DMS79 treated with DMSO at 0.1 percent for 48 hours (cell line): ENCODE data around the gene TULP1.
A peak's percentile ranks its signal among the peaks of the same experiment; 100 is the strongest.
"Not testable (repeated sequence)": the region's sequence is repeated elsewhere in the genome, so short reads cannot be mapped to it uniquely, and the experiment has no call there.

Source experiments
- DNase-seq: peaks from one replicate; lab custom pipeline; 2025; lab: John Stamatoyannopoulos, UW

The TULP1 gene

DNA sequence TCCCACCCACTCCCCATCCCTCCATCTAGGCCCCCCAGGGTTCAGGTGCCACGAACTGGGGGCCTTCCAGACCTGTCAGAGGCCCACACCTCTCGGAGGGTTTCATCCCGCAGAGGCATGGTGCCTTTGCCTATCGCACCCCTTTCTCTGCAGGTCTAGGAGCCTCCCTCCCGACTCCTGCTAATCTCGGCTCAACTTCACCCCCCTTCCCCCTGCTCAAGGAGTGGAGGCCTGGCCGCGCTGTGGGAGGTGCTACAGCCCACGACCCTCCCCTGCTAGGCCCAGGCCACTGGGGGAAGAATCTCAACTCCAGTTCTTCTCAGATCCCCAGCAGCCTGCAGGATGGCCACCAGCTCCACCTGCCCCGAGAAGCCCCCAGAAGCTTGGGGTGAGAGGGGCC, at the start of gene TULP1:
Gene TULP1 (minus strand): TSS at position 157 of the 400 bp plus-strand sequence. CDS start 38 bp downstream, at position 119.
- DNase-seq, result no peak

DNA sequence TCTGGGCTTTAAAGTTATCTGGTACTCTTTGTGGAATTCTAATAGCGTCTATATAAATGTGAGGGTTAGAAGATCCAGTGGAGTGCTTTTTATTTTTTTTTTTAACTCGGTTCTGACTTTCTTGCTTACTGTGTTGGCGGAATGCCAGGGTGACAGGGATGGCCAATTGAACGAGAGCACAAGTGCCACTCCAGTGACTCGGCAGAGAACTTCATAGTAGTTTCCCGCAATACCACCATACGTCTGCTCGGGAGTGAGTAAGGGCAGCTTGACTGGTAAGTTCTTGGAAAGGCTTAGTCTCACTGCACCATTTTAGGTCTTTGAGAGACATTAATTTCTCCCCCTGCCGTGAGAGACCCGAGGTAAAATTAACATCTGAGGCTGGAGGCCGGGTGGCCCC, 49.4 kb upstream of the TULP1 start:
- peak; percentile 98 for DNase-seq

DNA sequence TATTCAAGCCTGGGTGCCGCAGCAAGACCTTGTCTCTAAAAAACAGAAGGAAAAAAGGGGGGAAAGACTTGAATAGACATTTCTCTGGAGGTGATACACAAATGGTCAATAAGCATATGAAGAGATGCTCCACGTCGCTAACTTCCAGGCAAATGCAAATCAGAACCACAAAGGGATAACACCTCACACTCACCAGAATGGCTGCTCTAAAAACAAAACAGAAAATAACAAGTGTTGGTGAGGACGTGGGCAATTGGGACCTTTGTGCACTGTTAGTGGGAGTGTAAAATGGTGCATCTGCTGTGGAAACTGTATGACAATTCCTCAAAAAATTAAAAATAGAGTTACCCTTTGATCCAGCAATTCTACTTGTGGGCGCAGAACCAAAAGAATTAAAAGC, 48.4 kb upstream of the TULP1 start:
- DNase-seq, result no peak

DNA sequence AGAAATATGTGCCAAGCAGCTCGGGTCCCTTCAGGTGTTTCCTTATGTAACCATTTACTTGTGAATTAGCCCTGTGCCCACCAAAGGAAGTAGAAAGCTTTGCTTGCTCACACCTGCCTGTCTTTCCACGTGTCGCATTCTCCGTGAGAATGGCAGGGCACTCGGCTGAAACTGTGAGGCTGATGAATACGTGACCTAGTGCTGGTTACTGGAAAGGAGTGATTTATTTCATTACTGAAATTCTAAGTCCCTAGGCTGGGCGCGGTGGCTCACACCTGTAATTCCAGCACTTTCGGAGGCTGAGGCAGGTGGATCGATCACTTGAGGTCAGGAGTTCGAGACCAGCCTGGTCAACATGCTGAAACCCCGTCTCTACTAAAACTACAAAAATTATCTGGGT, 45.9 kb upstream of the TULP1 start:
- DNase-seq, result no peak

DNA sequence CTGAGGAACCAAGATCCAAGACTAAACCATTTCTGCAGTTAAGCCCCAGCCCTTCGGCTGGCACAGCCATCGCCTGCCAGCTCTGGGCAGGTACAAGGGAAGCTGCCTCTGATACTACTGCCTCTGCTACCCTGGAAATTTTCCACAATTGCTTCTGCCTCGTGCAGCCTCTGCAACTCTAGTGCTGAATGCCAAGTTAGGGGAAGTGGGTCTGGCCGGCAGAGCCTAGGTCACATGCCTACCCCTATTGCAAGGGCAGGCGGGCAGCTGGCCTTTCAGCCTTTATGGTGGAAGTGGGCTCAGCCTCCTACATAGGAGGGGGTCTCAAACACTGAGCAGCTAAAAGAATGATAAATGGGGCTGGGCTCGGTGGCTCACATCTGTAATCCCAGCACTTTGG, 44.5 kb upstream of the TULP1 start:
- DNase-seq, result no peak

DNA sequence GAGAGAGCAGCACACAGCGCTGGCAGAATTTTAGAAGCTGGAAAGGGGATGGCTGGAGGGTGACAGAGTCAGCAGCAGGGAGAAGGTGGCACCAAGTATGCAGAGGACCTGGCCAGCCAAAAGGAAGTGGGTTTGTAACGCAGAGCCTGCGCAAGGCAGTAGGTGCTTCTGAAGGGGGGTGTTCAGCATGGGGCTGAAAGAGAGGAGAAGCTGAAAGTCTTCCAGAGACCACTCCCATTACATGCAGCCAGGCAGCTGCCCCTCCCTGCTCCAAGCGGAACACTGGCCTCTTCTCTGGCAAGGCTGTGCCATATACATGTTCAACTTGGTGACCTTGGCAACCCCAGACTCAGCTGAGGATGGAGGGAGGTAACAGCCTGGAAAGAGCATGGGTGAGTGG, 42.1 kb upstream of the TULP1 start:
- no peak for DNase-seq

DNA sequence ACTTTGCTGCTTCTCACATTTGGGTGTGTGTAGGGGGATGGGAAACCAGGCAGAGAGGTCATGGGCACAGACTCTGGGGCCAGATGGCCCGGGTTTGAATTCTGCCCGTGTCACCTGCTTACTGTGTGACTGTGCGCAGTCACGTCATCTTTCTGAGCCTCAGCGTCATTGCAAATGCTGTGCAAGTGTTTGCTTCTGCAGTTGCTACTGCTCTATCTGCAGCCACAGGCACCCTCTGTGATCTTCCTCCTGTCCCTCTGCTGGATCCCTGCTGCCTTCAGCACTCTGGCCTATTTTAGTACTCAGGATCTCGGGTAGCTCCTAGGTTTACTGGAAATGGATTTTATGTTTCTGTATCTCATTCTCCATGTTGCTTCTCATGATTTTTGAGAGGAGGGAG, 40.6 kb upstream of the TULP1 start:
- DNase-seq, result no peak

DNA sequence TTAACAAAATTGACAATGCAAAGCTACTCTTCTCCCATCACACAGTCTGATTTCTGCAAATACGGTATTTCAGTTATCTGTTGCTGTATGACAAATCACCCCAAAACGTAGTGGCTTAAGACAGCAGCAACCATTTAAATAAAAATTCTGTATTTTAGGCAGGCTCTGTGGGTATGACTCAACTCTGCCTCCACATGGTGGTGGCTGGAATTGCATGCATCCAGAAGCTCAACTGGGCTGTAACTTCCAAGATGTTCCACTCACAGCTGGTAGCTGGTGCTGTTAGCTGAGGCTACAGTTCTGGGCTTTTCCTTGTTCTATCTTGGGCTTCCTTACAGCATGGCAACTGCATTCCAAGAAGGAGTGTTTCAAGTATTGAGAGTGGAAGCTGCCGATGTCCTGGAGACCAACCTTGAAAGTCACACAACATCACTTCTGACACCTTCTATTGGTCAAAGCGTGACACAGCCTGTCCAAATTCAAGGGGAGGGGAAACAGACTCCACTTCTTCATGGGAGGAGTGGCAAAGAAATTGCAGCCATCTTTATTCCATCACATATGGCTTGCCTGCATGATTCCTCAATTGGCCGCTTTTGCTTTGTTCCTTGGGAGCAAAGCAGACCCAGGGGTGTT, 39.7 kb upstream of the TULP1 start:
- DNase-seq, result no peak

DNA sequence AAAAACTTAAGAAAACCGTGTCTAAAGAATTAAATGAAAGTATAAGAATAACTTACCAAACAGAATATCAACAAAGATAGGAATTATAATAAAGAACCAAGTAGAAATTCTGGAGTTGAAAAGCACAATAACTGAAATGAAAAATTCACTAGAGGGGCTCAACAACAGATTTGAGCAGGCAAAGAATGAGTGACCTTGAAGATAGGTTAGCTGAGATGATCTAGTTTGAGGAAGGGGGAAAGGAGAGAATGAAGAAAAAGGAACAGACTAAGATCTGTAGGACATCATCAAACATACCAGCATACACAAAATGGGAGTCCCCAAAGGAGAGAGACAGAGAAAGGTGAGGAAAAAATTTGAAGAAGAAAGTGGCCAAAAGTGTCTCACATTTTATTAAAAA, 37.7 kb upstream of the TULP1 start:
- no peak for DNase-seq

DNA sequence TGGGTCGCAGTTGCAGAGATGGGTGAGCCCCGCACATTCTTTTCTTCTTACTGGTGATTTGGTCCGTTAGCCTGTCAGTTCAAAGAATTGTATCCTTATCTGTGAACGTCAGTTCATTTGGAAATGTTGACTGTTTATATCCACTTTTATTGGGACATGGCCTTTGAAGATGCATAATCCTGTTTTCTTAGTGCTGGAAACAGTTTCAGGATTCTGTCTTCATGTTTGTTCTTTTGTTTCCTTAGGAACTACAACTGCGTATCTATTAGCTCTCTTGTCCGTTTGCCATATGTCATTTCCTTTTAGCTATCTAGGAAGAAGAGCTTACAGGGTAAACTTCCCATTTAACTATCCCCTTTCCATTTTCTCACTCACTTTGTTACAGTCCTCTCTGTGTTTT, 35.0 kb upstream of the TULP1 start:
- DNase-seq, result no peak

DNA sequence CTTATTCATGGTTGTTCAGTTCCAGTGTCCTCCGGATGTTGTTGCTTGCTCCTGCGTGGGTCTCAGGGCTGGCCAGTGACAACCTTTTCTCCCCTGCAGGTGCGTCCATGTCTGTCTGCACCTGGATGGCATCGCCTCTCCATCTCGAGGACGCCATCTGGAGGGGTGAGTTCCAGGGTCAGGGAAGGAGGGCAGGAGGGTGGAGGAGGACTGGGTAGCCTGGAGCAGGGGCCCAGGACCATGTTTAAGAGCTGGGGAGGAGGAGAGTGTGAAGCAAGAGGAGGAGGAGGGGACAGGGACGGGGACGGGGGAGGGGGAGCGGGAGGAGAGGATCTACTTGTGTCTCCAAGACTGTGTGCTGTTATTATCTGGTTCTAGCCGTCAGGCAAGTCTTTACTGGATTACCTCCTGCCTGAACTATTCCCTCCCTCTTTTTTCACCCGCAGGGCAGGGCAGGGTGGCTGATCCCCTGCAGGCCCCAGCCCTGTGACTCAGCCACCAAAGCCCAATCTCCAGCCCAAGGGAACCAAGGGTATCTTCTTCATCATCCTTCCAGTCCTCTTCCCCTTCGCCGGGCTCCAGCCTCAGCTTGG, 32.2 kb upstream of the TULP1 start:
- no peak for DNase-seq

DNA sequence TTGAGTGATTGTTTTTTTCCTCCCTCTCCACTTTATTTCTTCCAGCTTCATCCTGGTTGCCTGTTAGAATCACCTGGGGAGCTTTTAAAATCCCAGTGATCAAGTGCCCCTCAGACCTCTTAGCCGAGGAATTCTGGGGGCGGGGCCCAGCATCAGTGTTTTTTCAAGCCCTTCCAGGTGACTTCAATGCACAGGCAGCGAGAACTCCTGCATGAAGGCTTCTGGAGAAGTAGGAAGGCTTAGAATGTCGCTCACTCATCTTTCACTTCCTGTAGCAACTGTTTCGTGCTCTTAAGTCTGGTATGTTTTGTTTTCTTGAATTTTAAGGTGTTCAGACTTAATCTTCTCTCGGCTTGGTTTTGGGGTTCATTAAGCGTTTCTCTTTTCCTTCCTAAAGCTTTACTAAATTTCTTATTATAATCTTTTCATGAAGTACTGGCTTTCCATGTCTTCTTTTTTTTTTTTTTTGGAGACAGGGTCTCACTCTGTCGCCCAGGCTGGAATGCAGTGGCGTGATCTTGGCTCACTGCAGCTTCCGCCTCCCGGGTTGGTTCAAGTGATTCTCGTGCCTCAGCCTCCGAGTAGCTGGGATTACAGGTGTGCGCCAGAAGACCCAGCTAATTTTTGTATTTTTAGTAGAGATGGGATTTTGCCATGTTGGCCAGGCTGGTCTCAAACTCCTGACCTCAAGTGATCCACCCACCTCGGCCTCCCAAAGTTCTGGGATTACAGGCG, 30.9 kb upstream of the TULP1 start:
- DNase-seq, result peak; percentile 92

DNA sequence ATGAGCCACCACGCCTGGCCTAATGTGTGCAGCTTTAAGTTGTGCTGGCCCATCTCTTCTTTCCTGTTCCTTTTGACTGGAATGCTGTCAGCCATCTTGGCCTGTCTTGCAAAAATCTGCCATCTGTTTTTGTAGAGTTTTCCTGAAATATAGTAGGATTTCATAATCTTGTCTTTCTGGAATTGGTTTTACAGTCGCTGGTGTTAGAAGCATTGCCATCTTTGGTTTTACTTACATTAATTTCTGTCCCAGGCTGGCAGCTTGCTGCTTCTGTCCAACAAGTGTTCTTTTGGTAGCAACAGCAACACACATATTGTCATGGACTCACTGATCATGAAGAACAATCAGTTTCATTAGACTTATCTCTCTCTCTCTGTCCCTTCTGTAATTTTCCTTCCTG, 29.1 kb upstream of the TULP1 start:
- no peak for DNase-seq

DNA sequence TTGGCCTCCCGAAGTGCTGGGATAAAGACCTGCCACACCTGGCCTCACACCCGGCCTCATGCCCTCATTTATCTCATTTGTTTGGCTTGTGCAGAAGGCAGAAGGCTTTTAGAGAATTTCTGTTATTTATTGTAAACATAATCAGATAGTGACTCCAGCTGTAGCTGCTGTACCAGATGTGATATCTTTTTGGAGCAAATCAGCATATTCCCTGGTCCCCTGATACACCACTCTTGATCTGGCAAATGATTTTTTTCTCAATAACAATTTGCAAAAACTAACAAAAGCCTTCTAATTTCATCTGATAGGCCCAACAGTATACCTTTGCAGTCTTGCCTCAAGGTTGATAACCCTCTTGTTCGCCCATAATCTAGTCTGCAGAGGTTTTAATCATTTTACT, 26.5 kb upstream of the TULP1 start:
- no peak for DNase-seq

DNA sequence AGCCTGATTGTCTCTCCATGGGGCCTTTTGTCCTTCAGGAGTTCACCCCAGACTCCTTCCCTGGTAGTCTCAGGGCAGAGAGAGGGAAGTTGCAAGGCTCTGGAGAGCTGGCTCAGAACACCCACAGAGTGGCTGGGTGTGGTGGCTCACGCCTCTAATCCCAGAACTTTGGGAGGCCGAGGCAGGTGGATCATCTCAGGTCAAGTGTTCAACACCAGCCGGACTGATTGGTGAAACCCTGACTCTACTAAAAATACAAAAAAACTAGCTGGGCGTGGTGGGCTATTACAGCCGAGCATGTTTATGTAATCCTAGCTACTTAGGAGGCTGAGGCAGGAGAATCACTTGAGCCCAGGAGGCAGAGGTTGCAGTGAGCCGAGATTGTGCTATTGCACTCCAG, 23.2 kb upstream of the TULP1 start:
- DNase-seq, result not testable (repeated sequence)

DNA sequence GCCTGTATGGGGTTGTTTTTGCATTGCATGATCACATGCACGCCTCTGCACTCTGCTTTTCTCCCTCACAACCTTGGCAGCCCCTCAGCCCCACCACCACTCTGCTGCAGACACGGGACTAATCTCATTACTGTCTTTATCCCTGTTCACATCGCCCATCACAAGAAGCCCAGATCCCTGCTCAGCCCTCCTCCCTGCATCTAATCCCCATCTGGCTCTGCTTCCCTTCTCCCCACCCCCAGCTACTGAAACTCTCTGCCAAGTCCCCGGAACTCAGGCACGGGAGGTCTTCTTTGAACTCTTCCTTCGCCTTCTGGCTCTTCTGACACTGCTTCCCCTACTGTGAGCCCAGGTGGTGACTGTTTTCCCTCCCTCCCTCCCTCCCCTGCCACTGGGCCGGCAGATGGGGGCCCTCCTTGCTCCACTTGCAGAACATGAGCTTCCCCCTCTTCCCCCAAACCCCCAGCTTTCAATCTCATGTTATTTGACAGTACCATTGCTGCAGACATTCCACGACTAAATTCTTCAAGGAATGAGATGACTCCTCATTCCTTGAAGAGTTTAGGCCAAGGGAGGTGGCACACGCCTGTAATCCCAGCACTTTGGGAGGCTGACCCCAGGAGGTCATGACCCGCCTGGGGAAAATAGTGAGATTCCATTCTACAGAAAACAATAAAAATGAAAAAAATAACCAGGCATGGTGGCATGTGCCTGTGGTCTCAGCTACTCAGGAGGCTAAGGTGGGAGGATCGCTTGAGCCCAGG, 21.9 kb upstream of the TULP1 start:
- DNase-seq, result no peak

DNA sequence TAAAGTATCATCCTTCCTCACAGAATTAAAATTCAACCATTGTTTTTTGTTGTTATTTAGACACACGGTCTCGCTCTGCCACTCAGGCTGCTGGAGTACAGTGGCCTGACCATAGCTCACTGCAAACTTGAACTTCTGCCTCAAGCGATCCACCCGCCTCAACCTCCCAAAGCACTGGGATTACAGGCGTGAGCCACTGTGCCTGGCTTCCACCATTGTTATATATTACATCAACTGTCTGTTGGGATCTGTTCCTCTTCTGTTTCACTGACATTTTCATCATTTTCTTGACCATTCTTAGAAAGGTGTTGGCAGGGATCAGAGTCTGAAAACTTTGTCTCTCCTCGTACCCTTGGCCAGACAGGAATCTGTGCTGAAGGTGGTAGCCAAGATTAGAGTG, 21.3 kb upstream of the TULP1 start:
- DNase-seq, result no peak

DNA sequence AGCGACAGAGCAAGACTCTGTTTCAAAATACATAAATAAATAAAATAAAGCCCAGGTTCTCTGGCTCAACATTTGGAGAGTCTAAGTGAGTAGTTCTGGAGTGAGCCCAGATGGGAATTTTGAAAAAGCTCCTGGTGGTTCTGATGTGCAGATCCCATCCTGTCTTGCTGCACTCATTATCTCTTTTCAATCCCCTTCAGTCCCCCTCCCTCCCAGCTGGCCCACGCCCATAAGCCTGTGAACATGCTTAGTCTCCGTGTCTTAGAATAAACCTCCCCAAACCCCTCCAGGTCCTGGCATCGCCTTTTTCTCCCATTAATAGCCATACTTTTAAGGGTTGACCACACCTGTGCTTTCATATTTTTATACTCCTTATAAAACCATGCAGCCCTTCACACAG, 19.4 kb upstream of the TULP1 start:
- no peak for DNase-seq

DNA sequence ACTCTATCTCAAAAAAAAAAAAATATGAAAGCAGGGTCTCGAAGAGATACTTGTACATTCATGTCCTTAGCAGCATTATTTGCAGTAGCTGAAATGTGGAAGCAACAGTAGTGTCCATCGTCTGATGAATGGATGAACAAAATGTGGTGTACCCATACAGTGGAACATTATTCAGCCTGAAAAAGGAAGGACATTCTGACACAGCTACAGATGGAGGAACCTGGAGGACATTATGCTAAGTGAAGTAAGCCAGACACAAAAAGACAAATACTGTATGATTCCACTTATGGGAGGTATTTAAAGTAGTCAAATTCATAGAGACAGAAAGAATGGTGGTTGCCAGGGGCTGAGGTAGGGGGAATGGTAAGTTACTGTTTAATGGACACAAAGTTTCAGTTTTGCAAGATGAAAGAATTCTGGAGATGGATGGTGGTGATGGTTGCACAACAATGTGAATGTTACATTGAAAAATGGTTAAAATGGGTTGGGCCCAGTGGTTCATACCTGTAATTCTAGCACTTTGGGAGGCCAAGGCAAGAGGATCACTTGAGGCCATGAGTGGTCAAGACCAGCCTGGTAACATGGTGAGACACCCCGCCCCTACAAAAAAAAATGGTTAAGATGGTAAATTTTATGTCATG, 11.8 kb upstream of the TULP1 start:
- DNase-seq, result no peak

DNA sequence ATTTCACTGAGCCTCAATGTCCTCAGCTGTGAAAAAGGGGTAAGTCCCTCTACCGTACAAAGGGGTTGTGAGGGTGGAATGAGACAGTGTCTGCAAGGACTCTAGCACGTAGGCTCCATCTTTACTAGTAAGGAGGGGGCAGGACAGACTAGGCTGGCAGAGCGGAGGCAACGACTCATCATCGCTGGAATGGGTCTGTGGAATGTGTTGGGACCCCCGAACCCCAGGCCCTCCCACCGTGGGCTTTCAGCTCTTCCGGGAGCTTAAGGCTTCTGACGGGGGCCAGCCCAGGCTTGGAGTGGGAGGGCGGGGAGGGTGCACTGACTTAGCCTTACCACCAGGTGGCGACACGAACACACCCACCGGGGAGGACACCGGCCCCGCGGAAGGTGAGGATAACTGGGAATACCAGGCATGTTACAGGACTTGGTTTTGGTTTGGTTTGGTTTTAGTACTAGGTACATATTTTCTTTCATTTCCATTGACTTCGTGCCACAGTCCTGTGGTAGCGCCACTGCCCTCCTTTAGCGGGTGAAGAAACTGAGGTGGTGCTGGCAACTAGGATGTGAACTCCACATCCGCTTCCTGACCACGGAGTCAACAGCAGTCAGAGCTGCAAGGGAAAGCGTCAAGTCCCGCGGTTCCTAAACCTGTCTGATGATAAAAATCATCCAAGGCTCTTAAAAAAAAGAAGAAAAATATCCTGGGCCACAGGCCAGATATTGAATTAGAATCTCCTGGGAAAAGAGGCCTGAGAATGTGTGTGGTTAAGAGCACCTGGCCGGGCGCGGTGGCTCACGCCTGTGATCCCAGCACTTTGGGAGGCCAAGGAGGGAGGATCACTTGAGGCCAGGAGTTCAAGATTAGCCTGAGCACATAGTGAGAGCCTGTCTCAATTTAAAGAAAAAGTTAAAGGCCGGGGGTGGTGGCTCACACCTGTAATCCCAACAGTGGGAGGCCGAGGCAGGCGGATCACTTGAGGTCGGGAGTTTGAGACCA, 10.3 kb upstream of the TULP1 start:
- DNase-seq, result peak; percentile 72

DNA sequence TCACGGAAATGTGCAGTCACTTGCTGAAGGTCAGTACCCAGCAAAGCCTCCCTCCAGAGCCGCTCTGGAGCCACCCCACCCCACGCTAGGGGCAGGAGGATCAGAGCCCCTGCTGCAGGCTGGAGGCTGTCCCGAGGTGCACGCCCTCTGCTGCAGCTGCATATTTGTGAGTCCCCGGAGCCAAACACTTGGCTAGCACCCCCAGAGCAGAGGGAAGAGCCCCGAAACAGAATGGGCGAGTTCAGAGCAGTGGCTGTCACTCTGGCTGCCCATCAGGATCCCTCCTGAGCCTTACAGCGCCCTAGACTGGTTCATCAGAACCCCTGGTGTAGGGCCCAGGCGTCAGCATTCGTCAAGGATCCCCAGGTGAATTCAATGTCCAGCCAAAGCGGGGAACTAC, 9.5 kb upstream of the TULP1 start:
- no peak for DNase-seq
